H1 (cell line): ENCODE results near the gene MAGI1. TPM values are rescaled to one million over a fixed set of nuclear protein-coding genes. Genes with fewer than 3 reads are reported as not detected.

Source experiments
- CTCF ChIA-PET: fragments of 300-600 bp; sonication (Branson Sonifier 250); formaldehyde crosslinking; loops from one replicate; lab custom pipeline; 2021; ENCODE audit not compliant: partially characterized antibody; lab: Charles Lee
- POLR2A ChIA-PET: fragments of 300-600 bp; sonication (Branson Sonifier 250); formaldehyde crosslinking; loops from one replicate; lab custom pipeline; 2021; ENCODE audit warnings: inconsistent platforms; ENCODE audit not compliant: partially characterized antibody; lab: Charles Lee
- DNase-seq, 2 experiments: peaks; one replicate each; pipeline versions ENCODE4 v3.0.0 to v3.0.0-alpha.2; 2010 to 2022; ENCODE audit warnings: low spot score in 2 of 2, low read depth in 1 of 2, mixed read lengths in 1 of 2
- FAIRE-seq: peaks from 2 replicates; lab custom pipeline; 2011; peaks lifted over from hg19 to GRCh38; lab: Jason Lieb, UNC
- H2AFZ ChIP-seq: 2 replicates; pipeline ENCODE4 v1.8.1; 2012; ENCODE audit warnings: low read length, inconsistent platforms
- H2AK5ac ChIP-seq: 2 replicates; pipeline ENCODE4 v1.6.1; 2013; ENCODE audit warnings: low read depth, low read length
- H2BK120ac ChIP-seq: replicated peaks from 2 replicates; pipeline ENCODE3; 2013; ENCODE audit warnings: low read depth, low read length, inconsistent platforms
- H2BK12ac ChIP-seq: 2 replicates; pipeline ENCODE4 v1.6.1; 2013; ENCODE audit warnings: low read depth, low read length
- H2BK15ac ChIP-seq: 2 replicates; pipeline ENCODE4 v1.6.1; 2013; ENCODE audit warnings: low read length
- H2BK20ac ChIP-seq: 2 replicates; pipeline ENCODE4 v1.6.1; 2013; ENCODE audit warnings: low read length
- H2BK5ac ChIP-seq: 2 replicates; pipeline ENCODE4 v1.6.1; 2013; ENCODE audit warnings: low read depth, low read length
- H3K14ac ChIP-seq: 2 replicates; pipeline ENCODE4 v1.6.1; 2013; ENCODE audit warnings: inconsistent platforms; ENCODE audit not compliant: insufficient read length
- H3K18ac ChIP-seq: 2 replicates; pipeline ENCODE4 v1.6.1; 2013; ENCODE audit warnings: low read length; ENCODE audit errors: extremely low read depth
- H3K23ac ChIP-seq: 2 replicates; pipeline ENCODE4 v1.6.1; 2013; ENCODE audit warnings: inconsistent platforms; ENCODE audit not compliant: insufficient read length
- H3K23me2 ChIP-seq: 2 replicates; pipeline ENCODE4 v1.6.1; 2013; ENCODE audit warnings: low read depth, low read length
- H3K27ac ChIP-seq: 2 replicates; pipeline ENCODE4 v1.6.1; 2011; ENCODE audit warnings: low read depth, low read length, inconsistent platforms
- H3K27me3 ChIP-seq, 4 experiments: replicated peaks in 1 of 4; 1 replicate in 1 of 4; 2 replicates in 3 of 4; pipeline versions ENCODE4 v1.6.1 to v1.8.1; 2011 to 2013; ENCODE audit warnings: low read length in 3 of 4, mild to moderate bottlenecking in 3 of 4, inconsistent platforms in 2 of 4, mixed read lengths in 2 of 4, moderate library complexity in 1 of 4; ENCODE audit not compliant: control insufficient read depth in 3 of 4, insufficient read depth in 3 of 4; ENCODE audit errors: extremely low read depth in 1 of 4
- H3K36me3 ChIP-seq, 4 experiments: 2 replicates each; pipeline versions ENCODE4 v1.6.1 to v1.8.1; 2011 to 2013; ENCODE audit warnings: mild to moderate bottlenecking in 4 of 4, low read length in 3 of 4, moderate library complexity in 2 of 4, control low read depth in 1 of 4, inconsistent platforms in 1 of 4; ENCODE audit not compliant: insufficient read depth in 4 of 4, control insufficient read depth in 2 of 4
- H3K4ac ChIP-seq: replicated peaks from 2 replicates; pipeline ENCODE3; 2013; ENCODE audit warnings: low read length, low read depth, mixed read lengths, inconsistent platforms; ENCODE audit not compliant: insufficient read length
- H3K4me1 ChIP-seq, 4 experiments: replicated peaks in 1 of 4; 1 replicate in 1 of 4; 2 replicates in 3 of 4; pipeline versions ENCODE4 v1.6.1 to v1.8.1; 2011 to 2013; ENCODE audit warnings: low read length in 3 of 4, inconsistent platforms in 2 of 4, mixed read lengths in 1 of 4; ENCODE audit not compliant: insufficient read depth in 4 of 4, control insufficient read depth in 3 of 4
- H3K4me2 ChIP-seq, 2 experiments: 2 replicates each; pipeline versions ENCODE4 v1.6.1 to v1.8.1; 2011 to 2013; ENCODE audit warnings: low read depth in 2 of 2, low read length in 2 of 2, control low read depth in 1 of 2, inconsistent platforms in 1 of 2, mild to moderate bottlenecking in 1 of 2; ENCODE audit not compliant: insufficient read depth in 1 of 2
- H3K4me3 ChIP-seq, 4 experiments: fragments of 200-600, 300-600 bp in 1 of 4; sonication (generic), shearing (Covaris generic), sonication (Bioruptor Twin) in 1 of 4; 2 replicates each; pipeline versions ENCODE4 v1.5.1 to v1.8.1; 2011 to 2016; ENCODE audit warnings: low read length in 4 of 4, low read depth in 3 of 4, control low read depth in 2 of 4, inconsistent platforms in 2 of 4, mild to moderate bottlenecking in 2 of 4, mixed read lengths in 1 of 4, moderate library complexity in 1 of 4; ENCODE audit not compliant: insufficient read depth in 2 of 4; ENCODE audit errors: extremely low read depth in 1 of 4
- H3K56ac ChIP-seq: replicated peaks from 2 replicates; pipeline ENCODE3; 2013; ENCODE audit warnings: low read depth, mild to moderate bottlenecking, mixed read lengths, low read length, inconsistent platforms; ENCODE audit not compliant: insufficient read length
- H3K79me1 ChIP-seq: 2 replicates; pipeline ENCODE4 v1.6.1; 2013; ENCODE audit warnings: low read depth, low read length, control low read depth
- H3K79me2 ChIP-seq, 2 experiments: 2 replicates each; pipeline versions ENCODE4 v1.6.1 to v1.8.1; 2012 to 2013; ENCODE audit warnings: low read length in 2 of 2, mild to moderate bottlenecking in 2 of 2, inconsistent platforms in 1 of 2; ENCODE audit not compliant: insufficient read depth in 2 of 2, control insufficient read depth in 1 of 2
- H3K9ac ChIP-seq, 4 experiments: replicated peaks in 1 of 4; 1 replicate in 1 of 4; 2 replicates in 3 of 4; pipeline versions ENCODE4 v1.6.1 to v1.8.1; 2011 to 2013; ENCODE audit warnings: low read depth in 3 of 4, low read length in 3 of 4, control low read depth in 2 of 4, mild to moderate bottlenecking in 2 of 4, moderate library complexity in 2 of 4, inconsistent platforms in 1 of 4; ENCODE audit errors: extremely low read depth in 1 of 4
- H3K9me3 ChIP-seq, 2 experiments: 2 replicates each; pipeline versions ENCODE4 v1.6.1 to v1.8.1; 2012 to 2013; ENCODE audit warnings: mild to moderate bottlenecking in 2 of 2, moderate library complexity in 2 of 2, control low read depth in 1 of 2, inconsistent platforms in 1 of 2, low read depth in 1 of 2, low read length in 1 of 2, mixed read lengths in 1 of 2; ENCODE audit not compliant: insufficient read depth in 2 of 2
- H4K20me1 ChIP-seq, 2 experiments: replicated peaks in 1 of 2; 2 replicates each; pipeline versions ENCODE3 to v1.8.1; 2011 to 2013; ENCODE audit warnings: inconsistent platforms in 2 of 2, low read length in 2 of 2, mild to moderate bottlenecking in 1 of 2; ENCODE audit not compliant: insufficient read depth in 2 of 2, control insufficient read depth in 1 of 2
- H4K5ac ChIP-seq: 2 replicates; pipeline ENCODE4 v1.6.1; 2013; ENCODE audit warnings: low read length, low read depth, mixed read lengths, inconsistent platforms; ENCODE audit not compliant: insufficient read length
- H4K8ac ChIP-seq: 2 replicates; pipeline ENCODE4 v1.8.0; 2013; ENCODE audit warnings: mild to moderate bottlenecking, moderate library complexity, low read length, inconsistent platforms; ENCODE audit not compliant: insufficient read depth; ENCODE audit errors: extremely low read depth
- H4K91ac ChIP-seq: replicated peaks from 2 replicates; pipeline ENCODE3; 2013; ENCODE audit warnings: low read length, mixed read lengths, inconsistent platforms; ENCODE audit not compliant: insufficient read length
- BACH1 ChIP-seq: IDR thresholded peaks from 2 replicates; pipeline ENCODE4 v1.6.1; 2012; ENCODE audit warnings: low read length, improper control_type of control experiment
- CEBPB ChIP-seq: IDR thresholded peaks from 2 replicates; pipeline ENCODE4 v1.6.1; 2012; ENCODE audit warnings: low read depth, low read length
- FOSL1 ChIP-seq: IDR thresholded peaks from 2 replicates; pipeline ENCODE4 v1.6.1; 2011; ENCODE audit warnings: mild to moderate bottlenecking, low read depth, low read length, moderate library complexity; ENCODE audit not compliant: insufficient read depth
- KDM4A ChIP-seq: IDR thresholded peaks from one replicate; pipeline ENCODE4 v1.7.1; 2012; ENCODE audit warnings: low read depth, mild to moderate bottlenecking, moderate library complexity, low read length, inconsistent platforms; ENCODE audit not compliant: severe bottlenecking
- MAFK ChIP-seq: IDR thresholded peaks from 2 replicates; pipeline ENCODE4 v1.6.1; 2012; ENCODE audit warnings: low read depth, mild to moderate bottlenecking, improper control_type of control experiment, low read length
- POLR2AphosphoS5 ChIP-seq: IDR thresholded peaks from 2 replicates; pipeline ENCODE4 v1.6.1; 2011; ENCODE audit warnings: low read depth, low read length
- RBBP5 ChIP-seq: IDR thresholded peaks from 2 replicates; pipeline ENCODE4 v1.7.1; 2012; ENCODE audit warnings: low read depth, mild to moderate bottlenecking, inconsistent platforms, low read length, moderate library complexity, borderline replicate concordance
- TAF1 ChIP-seq: IDR thresholded peaks from 2 replicates; pipeline ENCODE4 v1.6.1; 2011; ENCODE audit warnings: mild to moderate bottlenecking, low read depth, low read length
- TBP ChIP-seq: IDR thresholded peaks from 2 replicates; pipeline ENCODE4 v1.6.1; 2011; ENCODE audit warnings: low read depth, low read length, improper control_type of control experiment
- TCF12 ChIP-seq: IDR thresholded peaks from 2 replicates; pipeline ENCODE4 v1.6.1; 2011; ENCODE audit warnings: low read depth, mild to moderate bottlenecking, low read length
- USF2 ChIP-seq: IDR thresholded peaks from 2 replicates; pipeline ENCODE4 v1.6.1; 2011; ENCODE audit warnings: low read length, improper control_type of control experiment
- WGBS, 2 experiments: shearing (Covaris generic) in 1 of 2; methylation state at CpG; one replicate each; pipeline versions ENCODE4 v1.1.6 to v1.1.7; 2013 to 2015; ENCODE audit warnings: low lambda C conversion rate in 2 of 2, mixed read lengths in 2 of 2, inconsistent platforms in 1 of 2, low coverage in 1 of 2, missing lambda C conversion rate in 1 of 2; ENCODE audit not compliant: insufficient replicate concordance in 2 of 2, insufficient coverage in 1 of 2, insufficient read length in 1 of 2; ENCODE audit errors: extremely low coverage in 1 of 2, missing lambda C conversion rate in 1 of 2; 5-methylcytosine and 5-hydroxymethylcytosine counted together
- polyA plus RNA-seq, 7 experiments: library from polyadenylated mRNA; depleted of rRNA in 3 of 7; stranded (reverse) in 5 of 7; unstranded in 2 of 7; fragments of >200 nt in 5 of 7; fragments of 200-250 nt in 2 of 7; gene quantifications; 1 replicate in 5 of 7; 2 replicates in 1 of 7; 4 replicates in 1 of 7; pipeline versions ENCODE4 v1.2.1 to v1.2.3, GENCODE V29; 2011 to 2013; ENCODE audit warnings: missing spikeins in 2 of 7, mixed read lengths in 2 of 7
- total RNA-seq: library from RNA; stranded (reverse); fragmentation: NEBNext Ultra II Directional; extraction: Animal tissue kit (Norgen Biotek cat#: 25700); gene quantifications from 2 replicates; pipeline ENCODE4 v1.2.1, GENCODE V29; 2021

Gene MAGI1
- total and polyA plus RNA-seq, 2 of the 8 experiments (the other 6 are each of a cell fraction or from before 2014, with no cell fraction given): 19.8 to 78.0 TPM

GRCh38 chr3:65433480-65433879, 605.2 kb downstream of the MAGI1 start:
- Histone ChIP-seq H3K27me3 (no peaks in the 10 kb centered on the region), H2BK20ac (no peak overlapping the region), H3K9me3 (no peaks in the 10 kb centered on the region), H3K18ac (no peak overlapping the region), H2BK5ac (no peak overlapping the region), H4K20me1 (no peaks in the 10 kb centered on the region), H2BK12ac (no peak overlapping the region), H4K91ac (no peak overlapping the region), H3K79me1 (no peaks in the 10 kb centered on the region), H4K8ac (no peak overlapping the region), H2BK15ac (no peak overlapping the region), H3K4ac (no peak overlapping the region), H3K9ac (no peak overlapping the region), H2BK120ac (no peak overlapping the region), H3K79me2 (no peaks in the 10 kb centered on the region), H3K56ac (no peak overlapping the region), H3K4me3 (no peak overlapping the region), H2AFZ (no peak overlapping the region), H3K4me2 (no peak overlapping the region), H3K23me2 (no peaks in the 10 kb centered on the region; the same call in 1 of the 2 replicates), H3K23ac (no peak overlapping the region), H3K14ac (no peak overlapping the region), H4K5ac (no peak overlapping the region), H3K27ac (no peak overlapping the region), H2AK5ac (no peak overlapping the region), H3K36me3 (peaks cover 13 to 62% (median 38%) of the 10 kb centered on the region in 4 experiments; a peak in 7 of 8 replicates), H3K4me1 (no peaks in the 10 kb centered on the region)
- ChIA-PET POLR2A (no interaction called here), CTCF (interaction anchor here (0.7 to 2.8 kb wide), 5 partner anchors 8 to 103 kb away, joined by 3 to 11 read pairs (median 4); no protein-coding TSS in a partner anchor)
- 90% methylated on average over 5 of the region's 5 CpGs; no CpG with 5 or more reads in 1 of the 2 experiments for WGBS, 2 experiments
- FAIRE-seq (no peak), DNase-seq (no peak)
- TF ChIP-seq USF2 (no peak), MAFK (no peak), FOSL1 (no peak), KDM4A (no peak), TAF1 (no peak), CEBPB (no peak), BACH1 (no peak), RBBP5 (no peak), POLR2AphosphoS5 (no peak), TBP (no peak), TCF12 (no peak)
